ENCODE measurements around the gene SUCNR1.
"Not testable (repeated sequence)": the region's sequence is repeated elsewhere in the genome, so short reads cannot be mapped to it uniquely, and the experiment has no call there.

The SUCNR1 gene

GRCh38 chr3:151900884-151901643 is 27.6 kb downstream of the SUCNR1 start:
- no peak for DNase-seq

GRCh38 chr3:151901644-151902285 is 28.3 kb downstream of the SUCNR1 start:
- DNase-seq, result no peak

GRCh38 chr3:151903501-151903991 is 30.1 kb downstream of the SUCNR1 start:
- DNase-seq, result no peak

GRCh38 chr3:151905647-151906046 is 32.2 kb downstream of the SUCNR1 start:
- DNase-seq, result no peak

GRCh38 chr3:151906751-151907150 is 33.3 kb downstream of the SUCNR1 start:
- no peak for DNase-seq

GRCh38 chr3:151908399-151908798 is 35.0 kb downstream of the SUCNR1 start:
- no peak for DNase-seq

- DNase-seq, result no peak
Observed at GRCh38 chr3:151909681-151910405, 36.4 kb downstream of the SUCNR1 start.

GRCh38 chr3:151911462-151911861 is 38.0 kb downstream of the SUCNR1 start:
- DNase-seq, result no peak

GRCh38 chr3:151912028-151912427 is 38.6 kb downstream of the SUCNR1 start:
- DNase-seq, result no peak

- no peak for DNase-seq
Observed at GRCh38 chr3:151916781-151917180, 43.3 kb downstream of the SUCNR1 start.

GRCh38 chr3:151918253-151919029 is 45.0 kb downstream of the SUCNR1 start:
- DNase-seq, result peak in 2 of 58 donors; percentile 11 to 18

- no peak for DNase-seq
Observed at GRCh38 chr3:151919030-151919328, 45.5 kb downstream of the SUCNR1 start.

- DNase-seq, result no peak
Observed at GRCh38 chr3:151919446-151919845, 46.0 kb downstream of the SUCNR1 start.

- no peak for DNase-seq
Observed at GRCh38 chr3:151923901-151924300, 50.5 kb downstream of the SUCNR1 start.

GRCh38 chr3:151924753-151925152 is 51.3 kb downstream of the SUCNR1 start:
- no peak for DNase-seq

- no peak for DNase-seq
Observed at GRCh38 chr3:151925419-151925818, 52.0 kb downstream of the SUCNR1 start.

- DNase-seq, result no peak
Observed at GRCh38 chr3:151925876-151926275, 52.4 kb downstream of the SUCNR1 start.

- no peak for DNase-seq
Observed at GRCh38 chr3:151926956-151927355, 53.5 kb downstream of the SUCNR1 start.

GRCh38 chr3:151927915-151928525 is 54.6 kb downstream of the SUCNR1 start:
- DNase-seq, result not testable (repeated sequence)

GRCh38 chr3:151931171-151931570 is 57.7 kb downstream of the SUCNR1 start:
- DNase-seq, result no peak

- DNase-seq, result no peak
Observed at GRCh38 chr3:151933234-151933853, 59.9 kb downstream of the SUCNR1 start.
